Aorta (tissue), 5 donors: Measurements from ENCODE around the gene RASGRP2. TPM values are rescaled to one million over a fixed set of nuclear protein-coding genes. Genes with fewer than 3 reads are reported as not detected.

Source experiments
- ATAC-seq: fragments of 200-7000 bp; cut with Tn5 transposase; one replicate; pipeline ENCODE4 v1.9.1; 2022; ENCODE audit warnings: moderate library complexity; ENCODE audit not compliant: low FRiP score
- DNase-seq, 2 donors: peaks; one replicate each; pipeline ENCODE4 v3.0.0-alpha.2; 2020
- H3K27ac ChIP-seq, 2 donors: one replicate each; pipeline ENCODE4 v1.5.1; 2013; ENCODE audit warnings: low read length in 2 of 2, mild to moderate bottlenecking in 2 of 2, moderate library complexity in 2 of 2, control low read depth in 1 of 2, inconsistent platforms in 1 of 2, low read depth in 1 of 2
- H3K27me3 ChIP-seq, 2 donors: one replicate each; pipeline ENCODE4 v1.6.1; 2013; ENCODE audit warnings: control low read depth in 1 of 2, low read length in 1 of 2, mild to moderate bottlenecking in 1 of 2, moderate library complexity in 1 of 2; ENCODE audit not compliant: insufficient read depth in 2 of 2, control insufficient read depth in 1 of 2
- H3K36me3 ChIP-seq, 2 donors: one replicate each; pipeline ENCODE4 v1.6.1; 2013; ENCODE audit warnings: control low read depth in 1 of 2, low read length in 1 of 2, mild to moderate bottlenecking in 1 of 2; ENCODE audit not compliant: insufficient read depth in 2 of 2, control insufficient read depth in 1 of 2
- H3K4me1 ChIP-seq, 2 donors: one replicate each; pipeline ENCODE4 v1.6.1; 2013; ENCODE audit warnings: low read length in 2 of 2, control low read depth in 1 of 2, mild to moderate bottlenecking in 1 of 2, moderate library complexity in 1 of 2; ENCODE audit not compliant: insufficient read depth in 2 of 2, control insufficient read depth in 1 of 2
- H3K4me3 ChIP-seq, 2 donors: one replicate each; pipeline ENCODE4 v1.5.1; 2013; ENCODE audit warnings: low read length in 2 of 2, control low read depth in 1 of 2, mild to moderate bottlenecking in 1 of 2
- H3K9me3 ChIP-seq: one replicate; pipeline ENCODE4 v1.6.1; 2013; ENCODE audit warnings: mild to moderate bottlenecking, low read length; ENCODE audit not compliant: control insufficient read depth
- WGBS, 2 donors: extraction: QIAGEN DNeasy Blood & Tissue Kit; methylation state at CpG; one replicate each; pipeline ENCODE4 v1.1.7; 2013; 5-methylcytosine and 5-hydroxymethylcytosine counted together
- intact Hi-C, 2 donors: fragments of 100-400 bp; cut with DNase I; formaldehyde crosslinking; loops; one replicate each; pipeline versions ENCODE4 v1.14.2 to v1.15.0; 2022
- polyA plus RNA-seq, 2 donors: library from polyadenylated mRNA; stranded (reverse); fragments of 200-250 nt; gene quantifications; one replicate each; pipeline ENCODE4 v1.2.3, GENCODE V29; 2013
- total RNA-seq, 2 donors: library from RNA; stranded (reverse); fragmentation: NEBNext Ultra II Directional; extraction: Animal tissue kit (Norgen Biotek cat#: 25700); gene quantifications; one replicate each; pipeline ENCODE4 v1.2.1, GENCODE V29; 2021
- donor health status: healthy with polysubstance abuse.
- donor health status: Bipolar disorder and iron deficiency.
- donor health status: DM: no; HTN: no; CAD: no.
- donor health status: DM: no; HTN: no; CAD: no.
- donor health status: DM: yes; HTN: yes; CAD: no.

The RASGRP2 gene
- total and polyA plus RNA-seq, 4 donors, result 20.8 to 152 (median 48.6) TPM

- H3K27ac ChIP-seq, result no peak overlapping the region
- peaks cover 2 to 11% of the 10 kb centered on the region in 2 donors for H3K36me3 ChIP-seq
- peaks cover 0 to 7% of the 10 kb centered on the region in 2 donors for H3K4me1 ChIP-seq
- DNase-seq (no peak), ATAC-seq (no peak)
- H3K4me3 ChIP-seq, result no peak overlapping the region
- H3K9me3 ChIP-seq, result no peaks in the 10 kb centered on the region
- WGBS, 2 donors, result 51 to 58% methylated on average over 6 of the region's 6 CpGs
- intact Hi-C loops, result loop anchor here in 1 of 2 donors (2.0 kb wide), 1 partner anchor 32 kb away; the partner anchor contains the start of gene RASGRP2
- H3K27me3 ChIP-seq, result no peaks in the 10 kb centered on the region
Measured at GRCh38 chr11:64776425-64776824, 32.5 kb upstream of the RASGRP2 start.

GRCh38 chr11:64774144-64774543, 30.2 kb upstream of the RASGRP2 start:
- DNase-seq (no peak), ATAC-seq (no peak)
- Histone ChIP-seq H3K27ac (no peak overlapping the region), H3K4me1 (peaks cover 0 to 7% of the 10 kb centered on the region in 2 donors), H3K27me3 (no peaks in the 10 kb centered on the region), H3K4me3 (no peak overlapping the region), H3K36me3 (peaks cover 11 to 24% of the 10 kb centered on the region in 2 donors), H3K9me3 (no peaks in the 10 kb centered on the region)
- WGBS, 2 donors, result 61 to 62% methylated on average over 5 of the region's 5 CpGs
- intact Hi-C loops, result no loop called here

- H3K27ac ChIP-seq, result no peak overlapping the region
- no peaks in the 10 kb centered on the region for H3K9me3 ChIP-seq
- intact Hi-C loops, result no loop called here
- no peaks in the 10 kb centered on the region for H3K27me3 ChIP-seq
- H3K4me3 ChIP-seq, result no peak overlapping the region
- H3K4me1 ChIP-seq, result peaks cover 0 to 7% of the 10 kb centered on the region in 2 donors
- peaks cover 19 to 34% of the 10 kb centered on the region in 2 donors for H3K36me3 ChIP-seq
- DNase-seq (peak in 1 of 2 donors; percentile 11), ATAC-seq (no peak)
- 37 to 46% methylated on average over 3 of the region's 3 CpGs for WGBS, 2 donors
Measured at GRCh38 chr11:64772303-64773018, 28.5 kb upstream of the RASGRP2 start.

- no peak for DNase-seq
- ATAC-seq, result no peak
- Histone ChIP-seq H3K27me3 (no peaks in the 10 kb centered on the region), H3K36me3 (peaks cover 20 to 39% of the 10 kb centered on the region in 2 donors), H3K9me3 (no peaks in the 10 kb centered on the region), H3K4me3 (no peak overlapping the region), H3K4me1 (peaks cover 0 to 7% of the 10 kb centered on the region in 2 donors), H3K27ac (no peak overlapping the region)
- intact Hi-C loops, result no loop called here
- 83 to 89% methylated on average over 2 of the region's 2 CpGs for WGBS, 2 donors
Measured at GRCh38 chr11:64771861-64772260, 27.9 kb upstream of the RASGRP2 start.

- Histone ChIP-seq H3K4me1 (peaks cover 0 to 3% of the 10 kb centered on the region in 2 donors), H3K4me3 (no peak overlapping the region)
- no peak for ATAC-seq
Measured at GRCh38 chr11:64770120-64770519, 26.2 kb upstream of the RASGRP2 start.

GRCh38 chr11:64769283-64769682, 25.3 kb upstream of the RASGRP2 start:
- H3K27me3 ChIP-seq, result no peaks in the 10 kb centered on the region
- no peak overlapping the region for H3K27ac ChIP-seq
- no peak overlapping the region for H3K4me3 ChIP-seq
- no peaks in the 10 kb centered on the region for H3K4me1 ChIP-seq
- intact Hi-C loops, result no loop called here
- 82 to 87% methylated on average over 6 of the region's 6 CpGs for WGBS, 2 donors
- DNase-seq, result no peak
- ATAC-seq, result no peak
- H3K36me3 ChIP-seq, result peaks cover 22 to 34% of the 10 kb centered on the region in 2 donors
- no peaks in the 10 kb centered on the region for H3K9me3 ChIP-seq

More at GRCh38 chr11:64770120-64770519, 26.2 kb upstream of the RASGRP2 start:
- Histone ChIP-seq H3K27me3 (no peaks in the 10 kb centered on the region), H3K36me3 (peaks cover 20 to 36% of the 10 kb centered on the region in 2 donors), H3K9me3 (no peaks in the 10 kb centered on the region), H3K27ac (no peak overlapping the region)
- intact Hi-C loops, result no loop called here
- DNase-seq, result peak in 1 of 2 donors; percentile 42
- WGBS, 2 donors, result 88% methylated on average over 12 of the region's 12 CpGs

- no peak for DNase-seq
- Histone ChIP-seq H3K27me3 (no peaks in the 10 kb centered on the region), H3K9me3 (no peaks in the 10 kb centered on the region), H3K27ac (no peak overlapping the region), H3K4me3 (no peak overlapping the region), H3K4me1 (peaks cover 0 to 1% of the 10 kb centered on the region in 2 donors), H3K36me3 (peaks cover 22 to 31% of the 10 kb centered on the region in 2 donors)
- intact Hi-C loops, result no loop called here
- no peak for ATAC-seq
- 78% methylated on average over 6 of the region's 6 CpGs for WGBS, 2 donors
Measured at GRCh38 chr11:64768300-64768694, 24.4 kb upstream of the RASGRP2 start.

- Histone ChIP-seq H3K9me3 (no peaks in the 10 kb centered on the region), H3K36me3 (peaks cover 22 to 28% of the 10 kb centered on the region in 2 donors), H3K4me1 (peaks cover 0 to 1% of the 10 kb centered on the region in 2 donors), H3K4me3 (no peak overlapping the region), H3K27ac (peak overlapping the region in 1 of 2 donors; percentile 27), H3K27me3 (no peaks in the 10 kb centered on the region)
- ATAC-seq (peak; percentile 26), DNase-seq (peak; percentile 81 to 89)
- 43 to 47% methylated on average over 19 of the region's 19 CpGs for WGBS, 2 donors
- intact Hi-C loops, result no loop called here
Measured at GRCh38 chr11:64767344-64768299, 23.7 kb upstream of the RASGRP2 start.
